GM19397 (cell line): ENCODE data around the gene MMP21.

Experiments
- ATAC-seq: cut with Tn5 transposase; IDR thresholded peaks from one replicate; pipeline ENCODE4 v1.9.1; 2021; ENCODE audit warnings: mild to moderate bottlenecking, moderate library complexity; ENCODE audit not compliant: unreplicated experiment

MMP21 gene

DNA sequence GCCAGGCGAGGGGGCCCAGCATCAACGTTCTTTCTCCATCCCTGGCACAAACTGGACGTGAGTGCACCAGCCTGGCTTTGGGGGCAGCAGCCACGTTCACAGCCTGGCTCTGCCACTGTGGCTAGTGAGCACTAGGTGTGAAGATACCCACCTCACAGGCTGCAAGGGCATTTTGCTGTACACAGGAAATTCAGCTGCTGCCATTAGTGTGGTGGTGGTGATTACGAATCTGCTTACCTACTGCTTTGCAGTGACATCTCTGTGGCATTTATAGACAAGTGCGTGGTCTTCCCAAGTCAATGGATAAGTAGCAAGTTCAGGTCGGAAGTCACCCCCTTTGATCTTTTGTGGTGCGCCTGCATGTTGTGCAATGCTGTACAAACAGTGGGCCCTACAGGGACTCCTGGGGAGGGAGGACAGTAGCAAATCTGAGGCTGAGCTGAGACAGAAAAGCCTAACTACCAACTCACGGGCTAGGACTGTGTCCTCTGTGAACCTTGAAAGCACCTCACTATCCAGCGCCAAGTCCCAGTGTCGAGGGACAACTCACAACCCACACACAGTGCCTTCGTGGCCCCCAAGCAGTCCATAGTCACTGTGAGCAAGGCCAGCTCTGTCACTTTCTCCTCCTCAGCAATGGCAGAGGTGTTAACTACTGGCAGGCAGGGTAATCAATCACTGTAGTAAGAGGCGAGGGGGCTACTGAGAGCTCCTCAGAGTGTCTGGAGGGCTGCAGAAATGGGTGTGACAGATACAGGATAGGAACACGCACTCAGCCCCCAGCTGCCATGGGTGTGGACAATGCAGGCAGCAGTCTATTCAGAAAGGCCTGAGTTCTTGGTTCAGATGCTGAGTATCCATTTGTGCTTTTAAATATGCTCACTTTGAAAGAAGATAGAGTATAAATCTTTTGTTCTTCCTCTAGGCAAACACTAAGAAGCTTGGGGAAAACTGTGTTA, 17.0 kb upstream of the MMP21 start:
- ATAC-seq, result no peak

GRCh38 chr10:125788156-125789034, 12.8 kb upstream of the MMP21 start:
- ATAC-seq, result no peak

- no peak for ATAC-seq
Measured at GRCh38 chr10:125785791-125786190, 10.2 kb upstream of the MMP21 start.

GRCh38 chr10:125783957-125784356, 8.3 kb upstream of the MMP21 start:
- ATAC-seq, result peak; percentile 84

GRCh38 chr10:125783408-125783807, 7.8 kb upstream of the MMP21 start:
- ATAC-seq, result no peak

DNA sequence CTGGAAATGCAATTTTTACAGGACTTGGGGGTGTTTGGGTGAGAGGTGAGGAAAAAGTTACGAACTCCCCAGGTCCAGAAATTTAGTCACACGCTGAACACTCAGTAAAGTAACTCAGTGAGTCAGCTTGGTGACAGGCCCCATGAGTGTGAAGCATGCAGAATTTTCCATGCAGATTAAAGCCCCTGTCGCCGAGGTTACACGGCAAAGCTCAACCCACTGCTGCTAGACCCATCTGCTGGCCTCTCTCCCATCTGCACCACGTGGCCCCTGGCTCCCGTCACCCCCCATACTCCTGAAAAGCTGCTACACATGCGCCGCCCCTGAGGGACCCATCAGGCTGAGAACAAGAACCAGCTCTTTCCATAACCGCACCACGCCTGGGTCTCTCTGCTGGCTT, 7.0 kb upstream of the MMP21 start:
- ATAC-seq, result no peak

DNA sequence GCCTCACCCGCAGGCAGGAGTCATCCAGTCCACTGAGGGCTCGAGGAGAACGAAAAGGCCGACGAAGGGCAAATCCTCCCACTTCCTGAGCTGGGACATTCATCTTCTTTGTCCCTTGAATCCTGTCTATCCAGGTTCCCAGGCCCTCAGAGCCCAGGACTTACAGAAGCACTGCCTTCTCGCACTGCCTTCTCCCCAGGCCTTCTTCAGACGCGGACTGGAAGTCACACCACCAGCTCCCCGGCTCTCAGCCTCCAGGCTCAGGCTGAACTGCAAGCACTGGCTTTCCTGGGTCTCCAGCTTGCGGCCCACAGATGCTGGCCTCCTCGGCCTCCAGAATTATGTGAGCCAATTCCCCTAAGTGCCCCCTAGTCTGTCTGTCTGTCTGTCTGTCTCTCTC, 6.4 kb upstream of the MMP21 start:
- no peak for ATAC-seq

GRCh38 chr10:125781374-125781773, 5.8 kb upstream of the MMP21 start:
- ATAC-seq, result no peak

DNA sequence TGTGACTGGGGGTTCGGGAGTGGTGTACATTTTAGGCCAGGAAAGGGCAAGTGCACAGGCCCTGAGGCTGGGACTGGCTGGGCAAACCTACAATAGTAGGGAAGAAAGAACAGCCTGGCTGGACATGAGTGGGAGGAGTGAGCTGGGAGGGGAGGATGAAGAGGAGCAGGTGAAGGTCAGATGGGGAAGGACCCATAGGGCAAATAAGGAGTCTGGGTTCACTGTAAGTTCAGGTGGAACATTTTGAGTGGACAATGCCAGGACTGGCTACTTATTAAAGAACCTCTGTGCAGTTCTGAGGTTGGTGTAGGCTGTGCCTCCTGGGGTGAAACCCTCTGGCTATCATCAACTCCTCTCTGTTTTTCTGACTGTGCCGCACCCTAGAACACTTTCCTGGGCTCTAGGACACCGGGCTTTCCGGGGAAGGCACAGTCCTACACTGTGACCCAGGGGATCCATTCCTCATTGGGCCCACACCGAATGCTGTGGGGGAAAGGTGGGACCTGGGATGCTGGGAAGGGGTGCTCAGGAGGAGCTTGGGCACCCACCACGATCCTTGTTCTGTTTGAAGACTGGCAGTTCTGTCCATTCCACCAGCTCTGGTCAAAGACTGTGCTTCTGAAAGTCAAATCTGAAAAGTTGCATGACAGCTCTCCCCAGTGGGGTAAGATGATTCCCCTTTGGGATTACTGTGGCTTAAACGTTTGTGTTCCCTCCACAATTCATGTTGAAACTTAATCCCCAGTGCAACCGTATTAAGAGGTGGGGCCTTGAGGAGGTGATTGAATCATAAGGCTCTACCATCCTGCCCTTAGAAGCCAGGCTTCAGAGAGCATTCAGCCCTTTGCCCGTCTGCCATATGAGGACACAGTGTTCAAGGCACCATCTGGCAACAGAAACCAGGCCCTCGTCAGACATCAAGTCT, 4.0 kb upstream of the MMP21 start:
- ATAC-seq, result no peak

DNA sequence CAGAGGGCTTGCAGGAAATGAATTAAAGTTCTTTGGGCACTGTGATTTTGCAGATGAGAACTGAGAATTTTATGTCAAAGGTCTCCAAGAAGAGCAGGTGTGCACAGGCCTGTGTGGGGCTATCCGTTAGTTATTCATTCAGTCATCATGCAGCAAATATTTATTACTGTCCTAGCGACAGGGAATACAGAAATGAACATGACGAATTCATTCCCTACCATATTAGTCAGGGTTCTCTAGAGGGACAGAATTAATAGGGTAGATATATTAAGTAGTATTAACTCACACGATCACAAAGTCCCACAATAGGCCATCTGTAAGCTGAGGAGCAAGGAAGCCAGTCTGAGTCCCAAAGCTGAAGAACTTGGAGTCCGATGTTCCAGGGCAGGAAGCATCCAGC, 2.9 kb upstream of the MMP21 start:
- no peak for ATAC-seq

GRCh38 chr10:125777806-125778205, 2.2 kb upstream of the MMP21 start:
- ATAC-seq, result no peak

DNA sequence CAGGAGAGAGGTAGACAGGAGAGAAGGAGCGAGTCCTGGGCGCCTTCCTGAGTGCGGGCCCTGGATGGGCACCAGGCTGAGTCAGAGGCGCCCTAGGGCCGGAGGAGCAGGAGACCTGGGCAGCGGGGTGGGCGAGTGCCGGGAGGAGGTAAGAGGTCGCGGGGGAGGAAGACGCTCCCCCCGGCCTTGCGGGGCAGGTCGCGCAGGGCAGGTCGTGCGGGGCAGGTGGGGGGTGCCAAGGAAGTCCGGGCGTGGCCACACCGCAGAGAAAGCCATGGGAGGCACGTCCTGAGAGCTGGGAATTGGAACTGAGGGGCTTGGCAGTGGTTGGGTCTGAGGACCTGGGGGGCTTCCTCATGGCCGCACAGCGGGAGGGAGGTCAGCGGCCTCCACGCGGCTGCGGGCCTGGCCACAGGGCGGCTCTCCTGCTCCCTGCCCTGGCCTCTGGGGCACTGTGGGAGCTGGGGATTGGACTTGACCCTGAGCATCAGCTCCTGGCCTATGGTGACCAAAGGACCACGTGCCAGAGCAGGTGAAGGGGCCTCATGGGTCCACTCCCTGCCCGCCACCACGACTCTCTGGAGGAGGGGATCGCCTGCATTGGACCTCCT, 935 bp downstream of the MMP21 start:
- no peak for ATAC-seq

- no peak for ATAC-seq
Measured at GRCh38 chr10:125773687-125774543, 1.7 kb downstream of the MMP21 start.

DNA sequence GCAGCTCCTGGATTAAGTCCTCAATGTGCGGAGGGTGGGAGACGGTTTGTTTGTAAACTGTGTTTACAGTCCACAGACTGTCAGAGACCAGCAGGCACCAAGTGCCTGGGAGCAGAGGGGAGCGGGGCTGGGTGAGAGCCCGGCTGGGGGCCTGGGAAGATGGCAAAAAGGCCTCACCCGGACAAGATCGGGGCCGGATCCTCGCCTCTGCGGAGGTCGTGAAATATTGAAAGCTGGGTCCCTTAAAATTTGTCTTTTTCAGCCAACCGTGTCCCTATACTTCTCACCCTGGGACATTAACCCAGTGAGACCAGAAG, 2.8 kb downstream of the MMP21 start:
- no peak for ATAC-seq

DNA sequence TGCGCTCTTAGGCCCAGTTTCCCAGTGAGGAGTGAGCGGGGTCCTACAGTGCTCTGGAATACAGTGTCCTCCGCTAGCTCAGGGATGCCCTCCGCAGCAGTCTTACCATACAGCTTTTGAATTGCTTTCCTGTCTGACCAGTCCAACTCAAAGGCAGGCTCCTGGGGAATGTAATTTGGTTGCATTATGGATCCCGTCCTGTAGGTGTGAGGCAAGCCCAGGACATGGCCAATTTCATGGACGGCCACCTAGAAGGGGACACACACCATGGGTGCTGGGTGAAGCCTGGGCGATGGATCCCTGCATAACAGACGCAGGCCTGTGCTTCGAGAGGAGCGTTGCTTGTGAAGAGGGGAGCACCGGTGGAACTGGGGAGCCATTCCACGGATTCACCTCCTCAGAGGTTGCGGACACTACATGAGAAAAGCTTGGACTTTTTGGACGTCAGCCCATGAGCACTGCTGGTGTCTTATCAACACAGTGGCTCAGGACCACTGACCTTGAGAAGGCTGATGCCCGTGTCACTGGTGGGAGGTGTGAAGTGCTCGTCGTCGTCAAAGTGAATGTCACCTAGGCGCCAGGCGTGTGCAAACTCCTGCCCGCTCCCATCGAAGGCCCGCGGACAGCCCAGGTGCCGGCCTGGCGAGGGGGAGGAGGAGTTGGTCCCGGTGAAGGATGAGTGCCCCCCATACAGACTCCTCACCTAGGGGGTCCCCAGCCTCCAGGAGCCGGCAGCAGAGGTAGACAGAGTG, 3.3 kb downstream of the MMP21 start:
- no peak for ATAC-seq

- no peak for ATAC-seq
Measured at GRCh38 chr10:125770844-125771243, 4.8 kb downstream of the MMP21 start.

DNA sequence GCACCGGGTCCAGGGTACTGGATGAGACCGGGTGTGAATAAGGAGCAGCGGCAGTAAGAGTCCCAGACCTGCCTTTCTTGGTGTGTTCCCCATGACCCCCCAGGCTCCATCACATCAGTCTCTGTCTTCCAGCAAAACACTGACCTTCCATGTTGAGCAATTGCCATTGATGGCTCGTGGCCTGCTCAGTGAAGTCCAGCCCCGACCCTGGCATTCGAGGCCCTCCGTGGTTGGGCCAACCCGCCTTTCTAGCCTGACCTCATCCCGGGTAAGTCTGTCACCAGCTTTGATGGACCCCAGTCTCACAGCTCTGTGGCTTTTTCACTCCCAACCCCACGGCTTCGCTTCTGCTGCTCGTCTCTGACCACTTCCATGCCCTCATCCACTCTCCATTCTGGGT, 6.4 kb downstream of the MMP21 start:
- no peak for ATAC-seq

DNA sequence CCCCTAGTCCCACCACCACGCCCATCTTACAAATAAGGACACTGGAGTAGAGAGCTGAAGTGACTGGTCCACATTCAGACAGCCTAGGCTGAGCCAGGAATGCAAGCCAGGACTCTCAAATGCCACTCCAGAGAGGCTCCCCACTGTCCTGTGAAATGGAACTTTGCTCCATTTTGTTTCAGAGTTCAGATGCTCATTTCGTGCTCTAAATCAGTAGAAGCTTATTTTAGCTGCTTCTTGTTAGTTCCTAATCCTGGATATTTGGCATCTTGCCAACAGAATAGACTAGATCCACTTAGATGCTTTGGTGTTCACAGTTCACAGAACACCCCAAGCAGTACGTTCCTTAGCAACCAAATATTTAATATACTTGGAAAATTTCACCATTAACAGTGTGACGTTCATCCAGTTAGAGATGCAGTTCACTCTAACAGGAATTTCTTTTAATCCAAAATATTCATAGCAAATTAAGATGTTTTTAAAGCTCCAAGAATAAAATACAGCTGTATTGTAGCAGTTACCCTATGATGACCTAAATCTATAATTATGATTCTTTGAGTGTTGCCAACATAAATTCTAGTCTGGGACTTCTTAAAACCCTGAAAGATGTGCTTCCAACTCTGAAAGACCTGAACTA, 7.3 kb downstream of the MMP21 start:
- no peak for ATAC-seq
